Measurements from ENCODE around the gene AGBL1.
"Not testable (repeated sequence)": the region's sequence is repeated elsewhere in the genome, so short reads cannot be mapped to it uniquely, and the experiment has no call there.

AGBL1 gene

DNA sequence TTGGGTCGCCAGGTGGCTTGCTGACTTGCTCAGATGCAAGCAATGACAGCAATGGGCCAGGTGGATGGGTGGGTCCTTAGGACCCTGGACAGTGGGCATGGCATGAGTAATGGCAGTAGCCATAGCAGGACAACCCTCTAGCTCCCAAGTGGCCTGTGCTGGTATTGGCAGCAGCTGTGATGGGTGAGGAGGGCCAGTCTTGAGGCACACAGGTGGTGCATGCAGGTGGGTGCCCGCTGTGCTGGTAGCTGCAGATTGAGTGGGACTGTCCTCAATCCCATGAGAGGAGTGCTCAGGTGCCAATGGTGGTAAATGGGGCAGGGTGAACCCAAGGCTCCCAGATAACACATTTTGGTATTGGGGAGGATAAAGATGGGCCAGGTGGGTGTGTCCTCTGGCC lies 24.2 kb downstream of the AGBL1 start:
- DNase-seq (ENCODE audit: low read depth): no peak
- TF ChIP-seq CTCF (IDR thresholded peaks at IDR 0.05; ENCODE audit: control insufficient read depth, insufficient read depth, low read depth, low read length, missing control alignments): no peak
- H3K4me3 ChIP-seq (ENCODE audit: control insufficient read depth, low read depth, low read length): no peak overlapping the region

DNA sequence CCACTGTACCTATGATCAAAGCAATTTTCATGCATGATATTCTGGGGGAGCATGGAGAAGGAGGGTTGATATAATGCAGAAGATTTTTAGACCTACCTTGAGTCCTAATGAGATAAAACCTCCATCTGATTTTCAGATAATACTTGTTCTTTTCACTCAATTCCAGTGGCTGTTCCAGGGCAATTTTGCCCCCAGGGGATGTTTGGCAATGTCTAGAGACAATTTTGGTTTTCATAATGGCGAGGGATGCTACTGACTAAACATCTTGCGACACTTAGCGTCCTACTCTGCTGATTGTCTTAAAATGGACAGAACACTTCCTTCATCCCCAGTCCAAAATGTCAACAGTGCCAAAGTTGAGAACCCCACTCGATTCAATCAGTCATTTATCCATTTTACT lies 26.6 kb downstream of the AGBL1 start:
- TF ChIP-seq CTCF (IDR thresholded peaks at IDR 0.05; ENCODE audit: control insufficient read depth, insufficient read depth, low read depth, low read length, missing control alignments): no peak

GRCh38 chr15:86115145-86115801 lies 35.6 kb downstream of the AGBL1 start:
- no peak for TF ChIP-seq CTCF (IDR thresholded peaks at IDR 0.05; ENCODE audit: control insufficient read depth, insufficient read depth, low read depth, low read length, missing control alignments)
- no peak overlapping the region for H3K4me3 ChIP-seq (ENCODE audit: control insufficient read depth, low read depth, low read length)
- no peak for DNase-seq (ENCODE audit: low read depth)

More for the DNA sequence above, 26.6 kb downstream of the AGBL1 start:
- no peak overlapping the region for H3K4me3 ChIP-seq (ENCODE audit: control insufficient read depth, low read depth, low read length)
- DNase-seq (ENCODE audit: low read depth): no peak

DNA sequence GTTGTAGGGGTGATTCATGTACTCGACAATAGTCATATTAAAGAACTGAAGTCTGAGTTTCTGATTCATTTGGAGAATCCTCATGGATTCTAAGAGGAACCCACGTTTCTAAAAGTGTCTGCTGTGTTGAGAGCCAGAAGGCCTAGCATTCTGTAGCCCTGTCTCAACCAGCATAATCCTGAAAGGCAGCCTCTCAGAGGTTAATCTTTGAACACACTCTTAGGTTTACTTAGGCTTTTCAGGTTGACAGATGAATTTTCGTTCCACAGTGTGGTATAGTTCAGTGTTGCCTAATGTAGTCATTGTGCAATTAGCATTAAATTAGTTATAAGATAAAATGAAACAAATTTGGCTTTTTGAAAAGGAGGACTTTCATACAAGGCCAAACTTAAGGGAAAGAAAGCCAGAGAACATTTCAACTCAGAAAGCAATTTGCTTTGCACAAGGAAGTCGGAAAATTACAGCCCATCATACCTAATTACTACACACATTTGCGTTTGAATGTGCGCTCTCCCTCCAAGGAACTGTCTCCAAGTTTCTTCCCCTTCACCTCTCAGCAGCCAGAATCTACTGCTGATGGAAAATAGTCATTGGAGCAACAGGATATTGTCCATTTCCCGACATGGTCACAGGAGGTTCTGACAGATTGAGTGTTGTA lies 42.0 kb downstream of the AGBL1 start:
- no peak for TF ChIP-seq CTCF (IDR thresholded peaks at IDR 0.05; ENCODE audit: control insufficient read depth, insufficient read depth, low read depth, low read length, missing control alignments)
- H3K4me3 ChIP-seq (ENCODE audit: control insufficient read depth, low read depth, low read length): no peak overlapping the region
- DNase-seq (ENCODE audit: low read depth): no peak

- not testable (repeated sequence) for DNase-seq (ENCODE audit: low read depth); H3K4me3 ChIP-seq (ENCODE audit: control insufficient read depth, low read depth, low read length)
These were observed 43.2 kb downstream of the AGBL1 start for GRCh38 chr15:86122691-86123391.

DNA sequence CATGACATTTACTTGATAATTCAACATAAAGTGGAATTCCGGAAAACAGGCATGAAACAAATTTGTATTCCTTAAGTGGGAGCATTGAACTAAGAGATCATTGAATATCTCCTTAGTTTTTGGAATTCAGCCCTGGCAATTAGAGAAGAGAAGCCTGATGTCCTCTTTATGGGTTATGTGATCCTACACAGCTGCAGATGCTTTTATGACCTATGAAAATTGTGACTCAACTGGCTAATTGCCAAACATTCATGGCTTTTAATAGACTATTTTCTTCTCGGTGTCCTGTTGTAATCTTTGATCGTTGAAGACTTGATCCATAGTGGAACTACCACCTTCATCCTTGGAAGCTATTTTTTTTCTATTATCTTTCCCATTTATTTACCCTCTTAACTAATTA lies 46.1 kb downstream of the AGBL1 start:
- DNase-seq (ENCODE audit: low read depth): no peak
- no peak overlapping the region for H3K4me3 ChIP-seq (ENCODE audit: control insufficient read depth, low read depth, low read length)
- TF ChIP-seq CTCF (IDR thresholded peaks at IDR 0.05; ENCODE audit: control insufficient read depth, insufficient read depth, low read depth, low read length, missing control alignments): no peak

- H3K4me3 ChIP-seq (ENCODE audit: control insufficient read depth, low read depth, low read length): no peak overlapping the region
- no peak for DNase-seq (ENCODE audit: low read depth)
- TF ChIP-seq CTCF (IDR thresholded peaks at IDR 0.05; ENCODE audit: control insufficient read depth, insufficient read depth, low read depth, low read length, missing control alignments): no peak
These were observed 47.9 kb downstream of the AGBL1 start for GRCh38 chr15:86127547-86127946.

All from AG09309 (cell line).